ENCODE data around the gene FRMD7.

- TF ChIP-seq POLR2A (IDR thresholded peaks at IDR 0.05) = no peak
- TF ChIP-seq, protein P1, sequence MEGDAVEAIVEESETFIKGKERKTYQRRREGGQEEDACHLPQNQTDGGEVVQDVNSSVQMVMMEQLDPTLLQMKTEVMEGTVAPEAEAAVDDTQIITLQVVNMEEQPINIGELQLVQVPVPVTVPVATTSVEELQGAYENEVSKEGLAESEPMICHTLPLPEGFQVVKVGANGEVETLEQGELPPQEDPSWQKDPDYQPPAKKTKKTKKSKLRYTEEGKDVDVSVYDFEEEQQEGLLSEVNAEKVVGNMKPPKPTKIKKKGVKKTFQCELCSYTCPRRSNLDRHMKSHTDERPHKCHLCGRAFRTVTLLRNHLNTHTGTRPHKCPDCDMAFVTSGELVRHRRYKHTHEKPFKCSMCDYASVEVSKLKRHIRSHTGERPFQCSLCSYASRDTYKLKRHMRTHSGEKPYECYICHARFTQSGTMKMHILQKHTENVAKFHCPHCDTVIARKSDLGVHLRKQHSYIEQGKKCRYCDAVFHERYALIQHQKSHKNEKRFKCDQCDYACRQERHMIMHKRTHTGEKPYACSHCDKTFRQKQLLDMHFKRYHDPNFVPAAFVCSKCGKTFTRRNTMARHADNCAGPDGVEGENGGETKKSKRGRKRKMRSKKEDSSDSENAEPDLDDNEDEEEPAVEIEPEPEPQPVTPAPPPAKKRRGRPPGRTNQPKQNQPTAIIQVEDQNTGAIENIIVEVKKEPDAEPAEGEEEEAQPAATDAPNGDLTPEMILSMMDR (IDR thresholded peaks at IDR 0.05) = no peak
Observed at GRCh38 chrX:132077414-132077813, 50.4 kb downstream of the FRMD7 start.

Measured in adrenal gland (tissue), 5 donors.